NB4 (cell line): ENCODE results near the gene TUBB2B.

Source experiments
- DNase-seq: peaks from one replicate; pipeline ENCODE4 v3.0.0; 2010; ENCODE audit warnings: low read depth
- H3K4me3 ChIP-seq: one replicate; pipeline ENCODE4 v1.5.1; 2011; ENCODE audit warnings: mild to moderate bottlenecking, low read depth, low read length, moderate library complexity
- MYC ChIP-seq: IDR thresholded peaks from 2 replicates; pipeline ENCODE4 v1.6.1; 2011; ENCODE audit warnings: low read depth, low read length
- POLR2A ChIP-seq: IDR thresholded peaks from 2 replicates; pipeline ENCODE4 v1.6.1; 2011; ENCODE audit warnings: mild to moderate bottlenecking; ENCODE audit not compliant: insufficient read length; ENCODE audit errors: extremely low read depth
- TF ChIP-seq, protein P1 (sequence below): IDR thresholded peaks from one replicate; pipeline ENCODE4 v1.5.1; 2012; ENCODE audit warnings: low read depth, low read length
- TF ChIP-seq, protein P2 (sequence below): IDR thresholded peaks from 2 replicates; pipeline ENCODE4 v1.6.1; 2011; ENCODE audit warnings: low read depth, low read length

The TUBB2B gene

DNA sequence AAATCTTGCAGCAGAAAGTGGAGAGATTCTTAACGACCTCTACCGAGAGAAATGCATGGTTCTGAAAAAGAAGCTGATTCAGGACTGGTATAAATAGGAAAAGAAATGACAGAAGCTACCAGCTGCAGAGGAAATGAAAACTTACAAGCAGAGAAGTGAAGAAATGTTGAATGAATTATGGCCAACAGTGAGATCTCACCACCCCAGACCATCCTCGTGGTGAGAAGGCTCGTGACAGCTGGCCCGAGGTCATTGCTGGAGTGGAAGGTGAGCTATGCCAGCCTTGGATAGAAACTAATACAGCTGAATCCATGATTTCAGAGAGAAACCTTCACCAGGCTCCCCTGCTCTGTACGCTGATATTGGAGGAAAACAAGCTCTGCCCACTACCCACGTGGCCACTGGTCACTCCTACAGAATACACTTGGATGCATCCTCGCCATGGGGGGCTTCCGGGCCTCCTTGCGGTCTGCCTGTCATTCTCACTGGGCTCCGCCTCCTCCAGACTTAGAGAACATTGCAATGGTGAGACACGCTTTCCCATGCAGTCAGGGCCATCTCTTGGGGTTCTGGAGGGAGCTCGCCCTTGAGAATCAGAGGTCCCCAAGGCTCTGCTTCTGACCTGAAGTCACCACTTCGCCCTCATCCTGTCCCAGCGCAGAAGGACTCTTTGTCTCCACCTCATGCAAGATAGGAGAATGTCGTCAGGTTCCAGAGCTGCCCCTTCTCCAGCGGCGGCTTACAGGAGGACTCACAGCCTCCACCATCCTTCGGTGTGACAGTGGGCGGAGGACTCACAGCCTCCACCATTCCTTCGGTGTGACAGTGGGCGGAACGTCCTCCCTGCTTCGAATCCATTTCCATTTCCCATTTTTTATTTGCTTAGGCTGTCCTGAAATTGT lies 10.6 kb upstream of the TUBB2B start:
- DNase-seq, result no peak
- no peak for TF ChIP-seq MYC
- TF ChIP-seq, protein P1, sequence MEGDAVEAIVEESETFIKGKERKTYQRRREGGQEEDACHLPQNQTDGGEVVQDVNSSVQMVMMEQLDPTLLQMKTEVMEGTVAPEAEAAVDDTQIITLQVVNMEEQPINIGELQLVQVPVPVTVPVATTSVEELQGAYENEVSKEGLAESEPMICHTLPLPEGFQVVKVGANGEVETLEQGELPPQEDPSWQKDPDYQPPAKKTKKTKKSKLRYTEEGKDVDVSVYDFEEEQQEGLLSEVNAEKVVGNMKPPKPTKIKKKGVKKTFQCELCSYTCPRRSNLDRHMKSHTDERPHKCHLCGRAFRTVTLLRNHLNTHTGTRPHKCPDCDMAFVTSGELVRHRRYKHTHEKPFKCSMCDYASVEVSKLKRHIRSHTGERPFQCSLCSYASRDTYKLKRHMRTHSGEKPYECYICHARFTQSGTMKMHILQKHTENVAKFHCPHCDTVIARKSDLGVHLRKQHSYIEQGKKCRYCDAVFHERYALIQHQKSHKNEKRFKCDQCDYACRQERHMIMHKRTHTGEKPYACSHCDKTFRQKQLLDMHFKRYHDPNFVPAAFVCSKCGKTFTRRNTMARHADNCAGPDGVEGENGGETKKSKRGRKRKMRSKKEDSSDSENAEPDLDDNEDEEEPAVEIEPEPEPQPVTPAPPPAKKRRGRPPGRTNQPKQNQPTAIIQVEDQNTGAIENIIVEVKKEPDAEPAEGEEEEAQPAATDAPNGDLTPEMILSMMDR, result no peak
- TF ChIP-seq, protein P2, sequence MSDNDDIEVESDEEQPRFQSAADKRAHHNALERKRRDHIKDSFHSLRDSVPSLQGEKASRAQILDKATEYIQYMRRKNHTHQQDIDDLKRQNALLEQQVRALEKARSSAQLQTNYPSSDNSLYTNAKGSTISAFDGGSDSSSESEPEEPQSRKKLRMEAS, result no peak
- TF ChIP-seq POLR2A, result no peak
- H3K4me3 ChIP-seq, result no peak overlapping the region

DNA sequence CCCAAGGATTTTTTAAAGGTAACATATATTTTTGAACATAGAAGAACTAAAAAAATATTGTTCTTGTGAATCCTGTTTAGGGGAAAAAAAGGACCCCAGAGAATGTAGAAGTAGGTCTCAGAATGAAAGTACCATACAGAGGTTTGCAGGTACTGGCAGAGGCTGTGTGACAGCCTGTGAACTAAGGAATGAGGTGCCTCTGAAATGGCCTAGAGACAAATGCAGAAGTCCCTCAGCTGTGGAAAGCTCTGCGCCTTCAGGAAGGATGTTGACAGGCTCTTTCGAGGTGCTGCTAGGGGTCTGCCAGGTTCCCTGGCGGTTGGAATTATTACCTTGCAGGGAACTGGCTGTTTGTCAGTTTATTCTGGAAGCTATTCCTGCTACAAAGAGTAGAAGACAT lies 8.6 kb upstream of the TUBB2B start:
- no peak for DNase-seq
- no peak overlapping the region for H3K4me3 ChIP-seq
- TF ChIP-seq, protein P1, result no peak
- TF ChIP-seq MYC, result no peak
- TF ChIP-seq POLR2A, result no peak
- TF ChIP-seq, protein P2, result no peak

DNA sequence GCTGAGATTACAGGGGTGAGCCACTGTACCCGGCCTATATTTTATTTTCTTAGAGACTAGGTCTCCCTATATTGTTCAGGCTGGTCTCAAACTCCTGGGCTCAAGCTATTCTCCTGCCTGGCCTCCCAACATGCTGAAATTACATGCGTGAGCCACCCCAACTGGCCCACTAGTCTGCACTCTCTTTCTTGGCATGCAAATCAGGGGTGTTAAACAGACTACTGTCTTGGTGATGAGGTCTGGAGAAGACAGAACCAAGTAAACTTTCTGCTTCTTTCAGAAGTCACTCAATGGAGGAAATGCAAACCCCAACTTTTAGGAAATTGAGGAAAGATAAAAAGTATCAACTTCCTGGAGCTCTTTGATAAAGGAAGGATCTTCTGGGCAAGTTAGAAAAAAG lies 8.0 kb upstream of the TUBB2B start:
- no peak for DNase-seq
- H3K4me3 ChIP-seq, result no peak overlapping the region
- no peak for TF ChIP-seq MYC
- TF ChIP-seq, protein P2, result no peak
- TF ChIP-seq, protein P1, result no peak
- no peak for TF ChIP-seq POLR2A

DNA sequence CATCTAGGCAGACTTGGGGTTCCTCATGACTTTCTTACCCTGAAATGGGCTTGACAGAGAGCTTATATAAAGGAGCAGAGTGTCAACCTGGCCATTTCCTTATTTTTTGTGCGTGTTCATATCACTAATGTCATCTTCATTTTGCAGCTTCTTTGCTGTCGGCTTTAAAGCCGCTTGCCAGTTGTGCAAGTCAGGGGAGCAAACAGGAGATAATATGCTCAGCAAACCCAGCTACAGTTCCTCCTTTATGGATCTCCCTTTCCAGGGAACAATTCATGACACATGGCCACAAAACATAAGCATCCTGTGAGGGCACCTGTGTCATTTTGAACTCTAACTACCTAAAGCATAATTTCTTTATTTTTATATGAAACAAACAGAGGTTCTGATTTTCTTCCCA lies 6.5 kb upstream of the TUBB2B start:
- TF ChIP-seq MYC (no peak), POLR2A (no peak)
- TF ChIP-seq, protein P2, result no peak
- TF ChIP-seq, protein P1, result no peak
- DNase-seq, result no peak
- H3K4me3 ChIP-seq, result no peak overlapping the region

DNA sequence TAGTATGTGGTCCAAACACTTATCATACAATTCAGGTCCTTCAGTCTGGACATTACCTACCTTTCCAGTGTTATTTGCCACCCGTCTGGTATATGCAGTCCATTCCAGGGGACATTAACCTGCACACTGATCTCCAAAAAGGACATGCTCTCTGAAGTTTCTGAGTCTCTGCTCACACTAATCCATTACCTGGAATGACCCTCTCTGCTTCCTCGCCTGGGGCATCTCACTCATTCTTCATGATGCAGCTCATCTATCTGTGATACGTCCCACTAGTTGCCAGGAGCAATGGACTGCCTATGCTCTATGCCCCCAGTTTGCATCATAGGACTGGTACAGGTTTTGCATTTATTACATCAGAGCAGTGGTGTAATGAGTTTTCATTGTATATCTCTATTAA lies 5.9 kb upstream of the TUBB2B start:
- H3K4me3 ChIP-seq, result no peak overlapping the region
- TF ChIP-seq POLR2A, result no peak
- TF ChIP-seq, protein P1, result no peak
- no peak for TF ChIP-seq MYC
- TF ChIP-seq, protein P2, result no peak
- no peak for DNase-seq
